Measurements from ENCODE around the gene ELMO1. TPM values are rescaled to one million over a fixed set of nuclear protein-coding genes. Genes with fewer than 3 reads are reported as not detected.

ELMO1 gene
- total RNA-seq, 1 donor from 2014 or later, result 151 TPM

GRCh38 chr7:37333075-37333474 lies 115.6 kb downstream of the ELMO1 start:
- no peak for TF ChIP-seq CTCF (IDR thresholded peaks at IDR 0.05; ENCODE audit: unreplicated experiment)
- peaks cover 48% of the 10 kb centered on the region for H3K4me1 Mint-ChIP-seq (ENCODE audit: unreplicated experiment)
- H3K9me3 Mint-ChIP-seq (ENCODE audit: unreplicated experiment), result peaks cover 5% of the 10 kb centered on the region
- peaks cover 58% of the 10 kb centered on the region for H3K36me3 Mint-ChIP-seq (ENCODE audit: low read depth, unreplicated experiment)
- no peak for DNase-seq (ENCODE audit: low spot score)
- peaks cover 9% of the 10 kb centered on the region for H3K27me3 Mint-ChIP-seq (ENCODE audit: unreplicated experiment)
- H3K27ac Mint-ChIP-seq (ENCODE audit: unreplicated experiment), result peak overlapping the region; percentile 49
- H3K4me3 Mint-ChIP-seq (ENCODE audit: unreplicated experiment), result no peak overlapping the region

GRCh38 chr7:37332243-37333016 lies 116.2 kb downstream of the ELMO1 start:
- peaks cover 50% of the 10 kb centered on the region for H3K4me1 Mint-ChIP-seq (ENCODE audit: unreplicated experiment)
- DNase-seq (ENCODE audit: low spot score), result no peak
- no peak for TF ChIP-seq CTCF (IDR thresholded peaks at IDR 0.05; ENCODE audit: unreplicated experiment)
- H3K9me3 Mint-ChIP-seq (ENCODE audit: unreplicated experiment), result peaks cover 2% of the 10 kb centered on the region
- peaks cover 59% of the 10 kb centered on the region for H3K36me3 Mint-ChIP-seq (ENCODE audit: low read depth, unreplicated experiment)
- no peak overlapping the region for H3K4me3 Mint-ChIP-seq (ENCODE audit: unreplicated experiment)
- peak overlapping the region; percentile 49 for H3K27ac Mint-ChIP-seq (ENCODE audit: unreplicated experiment)
- H3K27me3 Mint-ChIP-seq (ENCODE audit: unreplicated experiment), result peaks cover 8% of the 10 kb centered on the region

- no peak overlapping the region for H3K27ac Mint-ChIP-seq (ENCODE audit: unreplicated experiment)
- no peak overlapping the region for H3K4me3 Mint-ChIP-seq (ENCODE audit: unreplicated experiment)
- peaks cover 45% of the 10 kb centered on the region for H3K36me3 Mint-ChIP-seq (ENCODE audit: low read depth, unreplicated experiment)
- no peak for TF ChIP-seq CTCF (IDR thresholded peaks at IDR 0.05; ENCODE audit: unreplicated experiment)
- DNase-seq (ENCODE audit: low spot score), result no peak
- H3K4me1 Mint-ChIP-seq (ENCODE audit: unreplicated experiment), result peaks cover 46% of the 10 kb centered on the region
- H3K9me3 Mint-ChIP-seq (ENCODE audit: unreplicated experiment), result no peaks in the 10 kb centered on the region
- peaks cover 7% of the 10 kb centered on the region for H3K27me3 Mint-ChIP-seq (ENCODE audit: unreplicated experiment)
These were observed 117.9 kb downstream of the ELMO1 start for GRCh38 chr7:37330775-37331174.

- Mint-ChIP-seq H3K4me3 (ENCODE audit: unreplicated experiment) (no peak overlapping the region), H3K9me3 (ENCODE audit: unreplicated experiment) (no peaks in the 10 kb centered on the region), H3K36me3 (ENCODE audit: low read depth, unreplicated experiment) (peaks cover 37% of the 10 kb centered on the region), H3K4me1 (ENCODE audit: unreplicated experiment) (peaks cover 43% of the 10 kb centered on the region), H3K27me3 (ENCODE audit: unreplicated experiment) (peaks cover 7% of the 10 kb centered on the region), H3K27ac (ENCODE audit: unreplicated experiment) (no peak overlapping the region)
- no peak for DNase-seq (ENCODE audit: low spot score)
- no peak for TF ChIP-seq CTCF (IDR thresholded peaks at IDR 0.05; ENCODE audit: unreplicated experiment)
These were observed 118.7 kb downstream of the ELMO1 start for GRCh38 chr7:37329940-37330339.

GRCh38 chr7:37327288-37327687 lies 121.4 kb downstream of the ELMO1 start:
- TF ChIP-seq CTCF (IDR thresholded peaks at IDR 0.05; ENCODE audit: unreplicated experiment), result no peak
- H3K9me3 Mint-ChIP-seq (ENCODE audit: unreplicated experiment), result no peaks in the 10 kb centered on the region
- H3K27me3 Mint-ChIP-seq (ENCODE audit: unreplicated experiment), result peaks cover 2% of the 10 kb centered on the region
- H3K4me3 Mint-ChIP-seq (ENCODE audit: unreplicated experiment), result no peak overlapping the region
- peaks cover 24% of the 10 kb centered on the region for H3K4me1 Mint-ChIP-seq (ENCODE audit: unreplicated experiment)
- H3K36me3 Mint-ChIP-seq (ENCODE audit: low read depth, unreplicated experiment), result peaks cover 30% of the 10 kb centered on the region
- no peak for DNase-seq (ENCODE audit: low spot score)
- H3K27ac Mint-ChIP-seq (ENCODE audit: unreplicated experiment), result peak overlapping the region; percentile 49

Measured in endothelial cell (in vitro differentiated cells).